Stimulated activated CD8-positive, alpha-beta memory T cell treated with anti-CD3 and anti-CD28 coated beads, Interleukin-15, amount 100 ng/mL, for 24 hours (primary cell): Measurements from ENCODE around the gene KIF18B.

ENCODE experiments used
- DNase-seq: peaks from one replicate; pipeline ENCODE4 v3.0.0-alpha.2; 2020; ENCODE audit warnings: low read depth

Gene KIF18B

GRCh38 chr17:44947461-44948314 lies at the start of gene KIF18B:
Gene KIF18B, minus strand, starts transcription at chr17:44947773. Its CDS starts 11,429 bp downstream, at chr17:44936344.
- peak; percentile 69 for DNase-seq

- DNase-seq: no peak
Measured at GRCh38 chr17:44996304-44996703, 48.7 kb upstream of the KIF18B start.

- DNase-seq: no peak
Measured at GRCh38 chr17:44995436-44996001, 47.9 kb upstream of the KIF18B start.

- no peak for DNase-seq
Measured at GRCh38 chr17:44992242-44992939, 44.8 kb upstream of the KIF18B start.

GRCh38 chr17:44990994-44991393 lies 43.4 kb upstream of the KIF18B start:
- DNase-seq: no peak

- no peak for DNase-seq
Measured at GRCh38 chr17:44989552-44990138, 42.1 kb upstream of the KIF18B start.

GRCh38 chr17:44988044-44988942 lies 40.7 kb upstream of the KIF18B start:
- DNase-seq: no peak

- no peak for DNase-seq
Measured at GRCh38 chr17:44983563-44983962, 36.0 kb upstream of the KIF18B start.

GRCh38 chr17:44982113-44982702 lies 34.6 kb upstream of the KIF18B start:
- DNase-seq: no peak

- DNase-seq: no peak
Measured at GRCh38 chr17:44981221-44981968, 33.8 kb upstream of the KIF18B start.

GRCh38 chr17:44979426-44979995 lies 31.9 kb upstream of the KIF18B start:
- no peak for DNase-seq

- DNase-seq: no peak
Measured at GRCh38 chr17:44978807-44979206, 31.2 kb upstream of the KIF18B start.

GRCh38 chr17:44977814-44978550 lies 30.4 kb upstream of the KIF18B start:
- DNase-seq: no peak

GRCh38 chr17:44977065-44977464 lies 29.5 kb upstream of the KIF18B start:
- DNase-seq: no peak

- DNase-seq: no peak
Measured at GRCh38 chr17:44976206-44976605, 28.6 kb upstream of the KIF18B start.

- no peak for DNase-seq
Measured at GRCh38 chr17:44972953-44973352, 25.4 kb upstream of the KIF18B start.

GRCh38 chr17:44971776-44972483 lies 24.4 kb upstream of the KIF18B start:
- no peak for DNase-seq

GRCh38 chr17:44970136-44970741 lies 22.7 kb upstream of the KIF18B start:
- DNase-seq: no peak
